Thyroid gland (tissue), 4 donors: ENCODE results near the gene TRABD2B.

Experiments
- POLR2A ChIP-seq, 2 donors: fragments of 450-650 bp; IDR thresholded peaks; one replicate each; pipeline ENCODE4 v1.6.1; 2017; ENCODE audit warnings: antibody characterized with exemption in 2 of 2, mild to moderate bottlenecking in 2 of 2, moderate library complexity in 1 of 2
- TF ChIP-seq, protein P1 (sequence below), 6 experiments: fragments of 200-600 bp in 3 of 6; fragments of 450-650 bp in 3 of 6; sonication (generic) in 3 of 6; IDR thresholded peaks; one replicate each; pipeline ENCODE4 v1.5.1; 2016 to 2019; ENCODE audit warnings: antibody characterized with exemption in 6 of 6, mild to moderate bottlenecking in 2 of 6, inconsistent platforms in 1 of 6, moderate library complexity in 1 of 6

DNA sequence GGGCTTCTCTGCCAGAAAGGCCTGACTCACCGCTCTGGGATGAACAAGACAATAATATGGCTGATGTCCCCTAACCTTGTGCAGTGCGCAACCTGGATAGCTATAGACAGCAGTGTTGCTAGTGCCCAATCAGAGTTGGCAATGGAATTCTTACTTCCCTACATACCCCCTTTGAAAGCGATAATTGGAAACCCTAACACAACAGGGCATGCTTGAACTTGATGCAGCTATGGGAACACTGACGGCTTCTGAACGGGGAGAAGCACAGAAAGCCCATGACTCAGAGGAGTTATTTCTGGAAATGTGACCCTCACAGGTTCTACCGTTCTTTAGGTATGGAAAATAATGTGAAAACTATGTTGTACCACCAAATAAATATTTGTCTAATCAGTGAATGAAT, 200.6 kb downstream of the TRABD2B start:
- TF ChIP-seq, protein P1, sequence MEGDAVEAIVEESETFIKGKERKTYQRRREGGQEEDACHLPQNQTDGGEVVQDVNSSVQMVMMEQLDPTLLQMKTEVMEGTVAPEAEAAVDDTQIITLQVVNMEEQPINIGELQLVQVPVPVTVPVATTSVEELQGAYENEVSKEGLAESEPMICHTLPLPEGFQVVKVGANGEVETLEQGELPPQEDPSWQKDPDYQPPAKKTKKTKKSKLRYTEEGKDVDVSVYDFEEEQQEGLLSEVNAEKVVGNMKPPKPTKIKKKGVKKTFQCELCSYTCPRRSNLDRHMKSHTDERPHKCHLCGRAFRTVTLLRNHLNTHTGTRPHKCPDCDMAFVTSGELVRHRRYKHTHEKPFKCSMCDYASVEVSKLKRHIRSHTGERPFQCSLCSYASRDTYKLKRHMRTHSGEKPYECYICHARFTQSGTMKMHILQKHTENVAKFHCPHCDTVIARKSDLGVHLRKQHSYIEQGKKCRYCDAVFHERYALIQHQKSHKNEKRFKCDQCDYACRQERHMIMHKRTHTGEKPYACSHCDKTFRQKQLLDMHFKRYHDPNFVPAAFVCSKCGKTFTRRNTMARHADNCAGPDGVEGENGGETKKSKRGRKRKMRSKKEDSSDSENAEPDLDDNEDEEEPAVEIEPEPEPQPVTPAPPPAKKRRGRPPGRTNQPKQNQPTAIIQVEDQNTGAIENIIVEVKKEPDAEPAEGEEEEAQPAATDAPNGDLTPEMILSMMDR (IDR thresholded peaks at IDR 0.05) = no peak
- no peak for TF ChIP-seq POLR2A (IDR thresholded peaks at IDR 0.05)
